ENCODE measurements around the gene CAPZB.

DNA sequence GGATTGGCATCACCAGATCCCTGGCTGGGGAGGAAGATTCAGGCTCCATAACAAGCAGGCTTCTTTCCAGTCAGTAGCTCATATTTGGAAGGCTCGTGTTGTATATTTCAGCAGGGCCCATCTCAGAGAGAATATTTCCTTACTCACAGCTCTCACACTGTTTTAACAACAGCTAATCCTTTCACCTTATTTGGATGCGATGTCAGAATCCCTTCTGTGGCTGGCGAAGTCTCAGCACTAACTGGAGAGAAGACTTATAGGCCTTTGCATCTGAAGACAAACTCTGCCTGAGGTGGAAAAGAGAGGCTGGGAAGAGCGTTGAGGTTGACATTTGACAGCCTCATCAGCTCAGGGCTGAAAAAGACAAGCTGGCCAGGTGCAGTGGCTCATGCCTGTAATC, 47.2 kb upstream of the CAPZB start:
- no peak for TF ChIP-seq CTCF (IDR thresholded peaks at IDR 0.05; ENCODE audit: low read length)
- TF ChIP-seq EZH2phosphoT487 (IDR thresholded peaks at IDR 0.05; ENCODE audit: low read length): no peak
